NK-92 treated with Interleukin-12 subunit alpha and Interleukin-12 subunit beta, amount 100 ng/mL, for 24 hours (cell line): ENCODE measurements around the gene NPHP1.
"Not testable (repeated sequence)": the region's sequence is repeated elsewhere in the genome, so short reads cannot be mapped to it uniquely, and the experiment has no call there.

Experiments used
- DNase-seq: peaks from one replicate; lab custom pipeline; 2025; lab: John Stamatoyannopoulos, UW

The NPHP1 gene

GRCh38 chr2:110126906-110127305 lies 77.9 kb downstream of the NPHP1 start:
- DNase-seq: no peak

- no peak for DNase-seq
These were observed 78.6 kb downstream of the NPHP1 start for GRCh38 chr2:110126086-110126773.

GRCh38 chr2:110124939-110125691 lies 79.7 kb downstream of the NPHP1 start:
- no peak for DNase-seq

- no peak for DNase-seq
These were observed 80.6 kb downstream of the NPHP1 start for GRCh38 chr2:110124038-110124825.

- no peak for DNase-seq
These were observed 83.2 kb downstream of the NPHP1 start for GRCh38 chr2:110121592-110121991.

- DNase-seq: no peak
These were observed 83.8 kb downstream of the NPHP1 start for GRCh38 chr2:110121052-110121334.

GRCh38 chr2:110120171-110121051 lies 84.4 kb downstream of the NPHP1 start:
- no peak for DNase-seq

GRCh38 chr2:110116033-110116710 lies 88.6 kb downstream of the NPHP1 start:
- no peak for DNase-seq

- DNase-seq: no peak
These were observed 89.4 kb downstream of the NPHP1 start, which contains the start of gene MALL for GRCh38 chr2:110115291-110116032. Gene MALL, minus strand, starts transcription at chr2:110115822. Its CDS starts 30 bp downstream, at chr2:110115792.

- no peak for DNase-seq
These were observed 90.0 kb downstream of the NPHP1 start for GRCh38 chr2:110114831-110115255.

- DNase-seq: no peak
These were observed 90.7 kb downstream of the NPHP1 start for GRCh38 chr2:110113961-110114591.

- not testable (repeated sequence) for DNase-seq
These were observed 96.5 kb downstream of the NPHP1 start for GRCh38 chr2:110108291-110108690.

- DNase-seq: no peak
These were observed 97.4 kb downstream of the NPHP1 start for GRCh38 chr2:110107092-110108079.

GRCh38 chr2:110106642-110107041 lies 98.2 kb downstream of the NPHP1 start:
- no peak for DNase-seq

GRCh38 chr2:110105608-110106467 lies 99.0 kb downstream of the NPHP1 start:
- no peak for DNase-seq

- no peak for DNase-seq
These were observed 99.6 kb downstream of the NPHP1 start for GRCh38 chr2:110105183-110105582.

GRCh38 chr2:110104025-110104771 lies 100.6 kb downstream of the NPHP1 start:
- no peak for DNase-seq
